Cerebellar cortex (tissue), 1 donor: Measurements from ENCODE around the gene MVB12A.

Experiments
- DNase-seq: peaks from one replicate; pipeline ENCODE4 v3.0.0-alpha.2; 2015; ENCODE audit warnings: low spot score

The MVB12A gene

GRCh38 chr19:17445526-17446165 lies 25.8 kb downstream of the MVB12A start:
- no peak for DNase-seq

GRCh38 chr19:17447704-17448130 lies 27.9 kb downstream of the MVB12A start:
- DNase-seq = no peak

GRCh38 chr19:17448131-17448967 lies 28.5 kb downstream of the MVB12A start, which contains the start of gene TMEM221:
TMEM221 (minus strand) TSS chr19:17448668; CDS start chr19:17448462, 206 bp downstream.
- DNase-seq = peak; percentile 34

GRCh38 chr19:17450264-17451075 lies 30.6 kb downstream of the MVB12A start:
- DNase-seq = no peak

GRCh38 chr19:17451820-17452219 lies 32.0 kb downstream of the MVB12A start:
- DNase-seq = no peak

GRCh38 chr19:17454576-17455071 lies 34.8 kb downstream of the MVB12A start:
- DNase-seq = no peak

- no peak for DNase-seq
These were observed 35.7 kb downstream of the MVB12A start for GRCh38 chr19:17455308-17456123.

GRCh38 chr19:17456127-17456526 lies 36.3 kb downstream of the MVB12A start:
- DNase-seq = no peak

GRCh38 chr19:17457616-17458015 lies 37.8 kb downstream of the MVB12A start:
- no peak for DNase-seq

GRCh38 chr19:17458970-17459369 lies 39.1 kb downstream of the MVB12A start:
- DNase-seq = no peak

GRCh38 chr19:17460372-17461230 lies 40.8 kb downstream of the MVB12A start, which contains the start of gene NXNL1:
NXNL1 (minus strand) TSS chr19:17460926; CDS start chr19:17460869, 57 bp downstream.
- no peak for DNase-seq

GRCh38 chr19:17466487-17466850 lies 46.6 kb downstream of the MVB12A start:
- no peak for DNase-seq

- DNase-seq = no peak
These were observed 47.8 kb downstream of the MVB12A start for GRCh38 chr19:17467471-17468301.

- peak; percentile 27 for DNase-seq
These were observed 48.6 kb downstream of the MVB12A start for GRCh38 chr19:17468302-17469091.

- no peak for DNase-seq
These were observed 49.2 kb downstream of the MVB12A start for GRCh38 chr19:17469092-17469480.

GRCh38 chr19:17469481-17470067 lies 49.7 kb downstream of the MVB12A start:
- peak; percentile 97 for DNase-seq

- DNase-seq = peak; percentile 100
These were observed 50.4 kb downstream of the MVB12A start, which contains the start of gene SLC27A1 for GRCh38 chr19:17470068-17470841. SLC27A1 (plus strand) TSS chr19:17470524; CDS start chr19:17470541, 17 bp downstream.
